ENCODE results near the gene SUOX.
"Not testable (repeated sequence)": the region's sequence is repeated elsewhere in the genome, so short reads cannot be mapped to it uniquely, and the experiment has no call there.

The SUOX gene

GRCh38 chr12:55984861-55985260 lies 12.2 kb upstream of the SUOX start:
- DNase-seq: no peak

- DNase-seq: no peak
Observed at GRCh38 chr12:55985341-55985740, 11.7 kb upstream of the SUOX start.

GRCh38 chr12:55985976-55986375 lies 11.1 kb upstream of the SUOX start:
- not testable (repeated sequence) for DNase-seq

- no peak for DNase-seq
Observed at GRCh38 chr12:55991110-55991509, 6.0 kb upstream of the SUOX start.

GRCh38 chr12:55993230-55993853 lies 3.7 kb upstream of the SUOX start:
- no peak for DNase-seq

GRCh38 chr12:55995366-55995765 lies 1.7 kb upstream of the SUOX start:
- no peak for DNase-seq

- peak; percentile 31 for DNase-seq
Observed at GRCh38 chr12:55996201-55996714, 818 bp upstream of the SUOX start.

GRCh38 chr12:55997535-55997859 lies 421 bp downstream of the SUOX start:
- DNase-seq: no peak

GRCh38 chr12:55999522-55999921 lies 2.4 kb downstream of the SUOX start:
- DNase-seq: not testable (repeated sequence)

GRCh38 chr12:55999999-56000540 lies 3.0 kb downstream of the SUOX start:
- DNase-seq: not testable (repeated sequence)

- no peak for DNase-seq
Observed at GRCh38 chr12:56001487-56002100, 4.5 kb downstream of the SUOX start.

- not testable (repeated sequence) for DNase-seq
Observed at GRCh38 chr12:56003376-56003775, 6.3 kb downstream of the SUOX start.

- DNase-seq: no peak
Observed at GRCh38 chr12:56004211-56004610, 7.1 kb downstream of the SUOX start.

- no peak for DNase-seq
Observed at GRCh38 chr12:56007564-56008559, 10.8 kb downstream of the SUOX start.

GRCh38 chr12:56010111-56010570 lies 13.1 kb downstream of the SUOX start:
- DNase-seq: no peak

GRCh38 chr12:56011509-56012090 lies 14.5 kb downstream of the SUOX start:
- no peak for DNase-seq

GRCh38 chr12:56013482-56013881 lies 16.4 kb downstream of the SUOX start:
- no peak for DNase-seq

GRCh38 chr12:56014205-56014604 lies 17.1 kb downstream of the SUOX start:
- DNase-seq: no peak

GRCh38 chr12:56017181-56017580 lies 20.1 kb downstream of the SUOX start:
- DNase-seq: no peak

- DNase-seq: no peak
Observed at GRCh38 chr12:56018356-56018755, 21.3 kb downstream of the SUOX start.

- no peak for DNase-seq
Observed at GRCh38 chr12:56020423-56021184, 23.5 kb downstream of the SUOX start, which contains the start of gene IKZF4. IKZF4 (plus strand) TSS chr12:56021043; CDS start chr12:56021494, 451 bp downstream.

All from NCI-H446 treated with DMSO at 0.1 percent for 48 hours (cell line).